Esophagus (tissue), 2 donors: Measurements from ENCODE around the gene ALS2CL. TPM values are rescaled to one million over a fixed set of nuclear protein-coding genes. Genes with fewer than 3 reads are reported as not detected.

Experiments
- H3K27ac ChIP-seq, 2 donors: one replicate each; pipeline ENCODE4 v1.5.1; 2013; ENCODE audit warnings: low read depth in 2 of 2, mild to moderate bottlenecking in 2 of 2, inconsistent platforms in 1 of 2, low read length in 1 of 2, moderate library complexity in 1 of 2
- H3K27me3 ChIP-seq, 2 donors: one replicate each; pipeline ENCODE4 v1.6.1; 2013; ENCODE audit warnings: low read length in 2 of 2, control low read depth in 1 of 2, mild to moderate bottlenecking in 1 of 2; ENCODE audit not compliant: insufficient read depth in 2 of 2, control insufficient read depth in 1 of 2
- H3K36me3 ChIP-seq, 2 donors: one replicate each; pipeline ENCODE4 v1.6.1; 2013; ENCODE audit warnings: low read length in 1 of 2; ENCODE audit not compliant: control insufficient read depth in 2 of 2, insufficient read depth in 2 of 2
- H3K4me1 ChIP-seq, 2 donors: one replicate each; pipeline ENCODE4 v1.6.1; 2013; ENCODE audit warnings: low read length in 1 of 2; ENCODE audit not compliant: control insufficient read depth in 2 of 2, insufficient read depth in 2 of 2
- H3K4me3 ChIP-seq, 2 donors: one replicate each; pipeline ENCODE4 v1.5.1; 2013; ENCODE audit warnings: low read length in 2 of 2, mild to moderate bottlenecking in 2 of 2, low read depth in 1 of 2, moderate library complexity in 1 of 2
- H3K9me3 ChIP-seq, 2 donors: one replicate each; pipeline ENCODE4 v1.6.1; 2013; ENCODE audit warnings: mild to moderate bottlenecking in 2 of 2, low read depth in 1 of 2, low read length in 1 of 2, moderate library complexity in 1 of 2; ENCODE audit not compliant: control insufficient read depth in 2 of 2, insufficient read depth in 1 of 2
- WGBS, 2 donors: extraction: QIAGEN DNeasy Blood & Tissue Kit; methylation state at CpG; one replicate each; pipeline ENCODE4 v1.1.7; 2013; 5-methylcytosine and 5-hydroxymethylcytosine counted together
- polyA plus RNA-seq, 2 donors: library from polyadenylated mRNA; stranded (reverse); fragments of 200-250 nt; gene quantifications; one replicate each; pipeline ENCODE4 v1.2.3, GENCODE V29; 2013
- donor health status: healthy with polysubstance abuse.
- donor health status: Bipolar disorder and iron deficiency.

ALS2CL gene
- polyA plus RNA-seq, 2 donors = 95.0 to 225 TPM

DNA sequence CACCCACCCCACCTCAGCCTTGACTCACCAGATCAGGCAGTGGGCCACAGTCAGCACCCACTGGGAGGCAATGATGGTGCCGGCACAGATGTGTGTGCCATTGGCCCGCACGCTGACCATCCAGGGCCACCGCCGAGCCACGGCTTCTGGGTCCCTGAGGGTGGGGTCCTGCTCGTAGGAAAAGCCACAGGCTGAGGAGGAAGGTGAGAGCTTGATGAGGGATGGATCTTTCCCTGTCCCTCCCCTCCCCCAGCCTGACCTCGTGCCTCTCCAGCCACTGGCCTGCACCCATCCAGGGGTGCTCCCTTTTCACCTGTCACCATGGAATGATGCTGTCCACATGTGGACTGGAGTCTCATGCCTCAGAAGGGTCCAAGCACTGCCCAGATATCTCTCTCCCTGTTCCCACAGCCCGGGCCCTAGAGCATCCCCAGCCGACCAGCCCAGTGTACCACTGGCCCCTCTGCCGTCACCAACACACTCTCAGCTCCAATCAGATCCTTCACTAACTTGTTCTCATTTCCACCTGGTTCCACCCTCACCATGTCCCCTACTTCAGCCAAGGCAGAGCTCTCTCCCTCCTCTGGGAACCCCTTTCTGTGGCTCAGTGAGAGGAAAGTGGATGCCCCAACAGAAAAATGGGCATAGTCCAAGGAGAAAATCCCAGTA is 22.2 kb upstream of the ALS2CL start:
- H3K27me3 ChIP-seq = no peaks in the 10 kb centered on the region
- no peaks in the 10 kb centered on the region for H3K9me3 ChIP-seq
- H3K36me3 ChIP-seq = no peaks in the 10 kb centered on the region
- WGBS, 2 donors = 92 to 94% methylated on average over 11 of the region's 11 CpGs
- H3K27ac ChIP-seq = no peak overlapping the region
- H3K4me3 ChIP-seq = no peak overlapping the region
- peaks cover 0 to 7% of the 10 kb centered on the region in 2 donors for H3K4me1 ChIP-seq

DNA sequence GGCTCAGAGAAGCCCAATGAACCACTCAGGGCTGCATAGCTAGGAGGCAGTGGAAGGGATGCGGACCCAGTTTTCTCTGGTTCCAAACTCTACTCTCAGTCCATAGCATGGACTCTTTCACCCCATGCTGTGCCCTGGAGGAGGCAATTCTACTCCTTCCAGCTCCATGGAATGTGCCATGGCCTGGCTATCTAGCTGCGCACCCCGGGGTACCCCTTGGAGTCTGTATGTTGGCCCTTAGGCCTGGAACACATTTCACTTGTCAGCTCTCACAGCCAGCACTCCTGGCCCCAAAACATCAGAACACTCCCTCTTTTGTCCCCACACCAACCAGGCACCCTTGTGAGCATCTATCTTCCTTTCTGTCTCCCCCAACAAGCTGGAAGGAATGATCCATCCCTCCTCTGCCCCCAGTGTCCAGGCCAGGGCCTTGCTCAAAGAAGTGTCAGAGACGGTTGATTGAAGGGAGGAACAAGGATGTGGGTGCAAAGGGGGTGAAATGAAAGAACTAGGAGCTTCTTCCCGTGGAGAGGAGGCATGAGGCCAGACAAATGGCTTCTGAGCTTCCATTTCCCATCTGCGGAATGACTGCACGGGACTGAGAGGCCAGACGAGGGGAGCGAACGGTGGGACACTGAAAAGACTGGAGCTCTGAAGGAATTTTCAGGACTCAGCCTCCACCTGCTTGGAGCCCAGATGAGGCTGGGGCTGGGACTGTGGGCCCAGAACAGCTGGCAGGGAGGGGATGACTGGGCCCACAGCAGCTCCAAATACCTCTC is 21.4 kb upstream of the ALS2CL start:
- Histone ChIP-seq H3K27ac (no peak overlapping the region), H3K36me3 (no peaks in the 10 kb centered on the region), H3K27me3 (no peaks in the 10 kb centered on the region), H3K4me3 (no peak overlapping the region), H3K4me1 (peaks cover 0 to 7% of the 10 kb centered on the region in 2 donors), H3K9me3 (no peaks in the 10 kb centered on the region)
- 90% methylated on average over 10 of the region's 10 CpGs for WGBS, 2 donors

DNA sequence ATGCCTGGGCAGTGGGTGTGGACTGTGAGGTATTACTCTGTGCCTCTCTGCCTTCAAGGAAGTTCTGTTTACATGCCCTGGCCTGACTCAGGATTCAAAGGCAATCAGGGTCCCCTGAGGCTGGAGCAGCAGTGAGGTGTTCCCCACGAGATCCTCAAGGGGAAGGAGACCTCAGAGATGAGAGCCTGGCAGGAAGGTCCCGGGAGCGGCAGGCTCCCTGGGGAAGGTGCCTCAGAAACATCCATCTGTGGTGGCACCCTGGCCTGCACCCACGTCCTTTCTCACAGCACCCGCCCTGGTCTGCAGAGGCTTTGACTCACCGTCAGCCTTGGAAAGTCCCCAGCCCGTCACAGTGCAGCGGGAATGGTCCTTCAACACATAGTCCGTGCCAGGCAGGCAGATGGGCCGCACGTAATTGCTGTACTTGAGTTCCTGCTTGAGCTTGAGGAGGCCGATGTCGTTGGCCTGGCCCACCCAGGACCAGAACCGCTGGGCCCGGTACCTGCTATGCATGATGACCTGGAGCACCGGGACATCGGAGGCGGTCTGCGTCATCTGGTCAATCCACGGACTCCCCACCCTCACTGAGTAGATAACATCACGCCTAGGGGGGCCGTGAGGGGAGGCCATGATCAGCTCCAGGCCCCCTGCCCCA is 20.5 kb upstream of the ALS2CL start:
- no peaks in the 10 kb centered on the region for H3K36me3 ChIP-seq
- no peaks in the 10 kb centered on the region for H3K9me3 ChIP-seq
- WGBS, 2 donors = 66% methylated on average over 22 of the region's 22 CpGs
- H3K27ac ChIP-seq = peak overlapping the region in 1 of 2 donors; percentile 2
- H3K4me1 ChIP-seq = peaks cover 0 to 7% of the 10 kb centered on the region in 2 donors
- no peak overlapping the region for H3K4me3 ChIP-seq
- H3K27me3 ChIP-seq = no peaks in the 10 kb centered on the region

DNA sequence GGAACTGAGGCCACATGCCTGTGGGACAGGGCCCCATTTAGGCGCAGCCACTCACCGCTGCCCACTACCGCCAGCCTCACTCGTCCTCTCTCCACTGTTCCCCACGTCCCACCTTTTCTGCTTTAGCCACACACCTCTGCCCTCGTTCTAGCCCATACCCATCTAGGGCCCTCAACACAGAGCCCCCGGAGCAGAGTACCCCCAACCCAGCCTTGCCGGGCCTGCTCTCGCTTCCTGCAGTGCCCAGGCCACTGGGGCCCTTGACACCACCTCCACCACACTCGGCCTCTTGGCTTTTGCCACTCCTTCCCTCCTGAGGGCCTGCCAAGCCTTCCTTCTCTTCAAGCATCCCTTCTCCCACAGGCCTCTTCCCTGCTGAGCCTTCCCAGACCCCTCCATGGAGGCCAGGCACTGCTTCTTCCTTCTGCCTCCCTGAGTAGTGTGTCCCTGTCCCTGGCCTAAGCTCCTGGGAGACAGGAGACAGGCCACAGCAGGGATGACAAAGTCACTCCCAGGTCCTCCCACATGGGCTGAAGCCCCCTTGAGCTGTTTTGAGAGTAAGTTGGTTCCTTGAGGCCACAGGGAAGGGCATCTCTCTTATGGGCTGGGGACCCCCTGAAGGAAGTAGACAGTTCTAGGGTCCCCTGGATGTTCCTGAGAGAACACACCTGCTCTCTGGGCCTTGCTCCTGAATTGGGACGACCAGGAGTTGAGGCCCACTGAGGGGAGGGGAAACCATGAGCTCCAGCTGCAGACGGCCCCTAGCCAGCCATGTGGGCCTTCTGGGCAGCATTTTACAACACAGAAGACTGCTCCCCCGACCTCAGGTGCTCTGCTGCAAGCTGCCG is 19.8 kb upstream of the ALS2CL start:
- Histone ChIP-seq H3K27ac (no peak overlapping the region), H3K4me3 (no peak overlapping the region), H3K27me3 (no peaks in the 10 kb centered on the region), H3K9me3 (no peaks in the 10 kb centered on the region), H3K4me1 (peaks cover 0 to 7% of the 10 kb centered on the region in 2 donors), H3K36me3 (no peaks in the 10 kb centered on the region)
- 80 to 81% methylated on average over 14 of the region's 14 CpGs for WGBS, 2 donors

DNA sequence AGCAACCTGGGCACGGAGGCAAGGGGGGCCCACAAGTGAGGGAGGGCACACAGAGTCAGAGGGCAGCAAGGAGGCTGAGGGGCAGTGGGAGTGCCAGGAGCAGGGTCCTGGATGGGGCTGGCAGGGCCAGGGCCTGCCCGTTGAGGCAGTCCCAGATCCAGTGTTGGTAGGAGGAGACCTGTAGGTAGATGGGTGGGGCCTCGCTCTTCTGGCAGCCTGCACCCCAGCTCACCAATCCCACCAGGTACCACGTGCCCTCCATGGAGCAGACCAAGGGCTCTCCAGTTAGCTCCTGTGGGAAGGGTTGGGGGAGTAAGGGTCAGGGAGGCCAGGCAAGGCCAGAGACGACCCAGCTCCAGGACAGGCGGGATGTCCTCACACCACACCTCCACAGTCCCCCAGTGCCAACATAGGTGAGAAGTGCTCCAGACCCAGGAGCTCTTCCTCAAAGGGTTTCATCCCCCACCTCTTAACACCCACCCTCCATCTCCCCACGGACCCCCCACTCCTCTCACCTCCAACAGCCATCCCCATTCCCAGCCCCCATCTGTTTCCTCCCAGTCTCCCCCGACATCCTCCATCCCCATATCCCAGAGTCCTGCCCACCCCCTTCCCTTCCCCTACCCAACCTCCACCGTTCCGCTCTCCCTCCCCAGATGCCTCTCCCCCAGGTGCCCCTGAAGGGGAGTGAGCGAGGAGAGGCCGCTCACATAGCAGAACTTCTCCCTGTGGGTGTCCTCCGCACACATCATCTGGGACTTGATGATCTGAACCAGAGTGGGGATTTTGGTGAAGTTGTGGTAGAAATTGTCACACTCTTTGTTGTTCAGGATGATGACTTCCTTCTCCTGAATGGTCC is 18.9 kb upstream of the ALS2CL start:
- Histone ChIP-seq H3K36me3 (no peaks in the 10 kb centered on the region), H3K27me3 (no peaks in the 10 kb centered on the region), H3K4me1 (peaks cover 0 to 7% of the 10 kb centered on the region in 2 donors), H3K9me3 (no peaks in the 10 kb centered on the region), H3K27ac (no peak overlapping the region), H3K4me3 (no peak overlapping the region)
- 85 to 88% methylated on average over 12 to 13 of the region's 13 CpGs for WGBS, 2 donors

DNA sequence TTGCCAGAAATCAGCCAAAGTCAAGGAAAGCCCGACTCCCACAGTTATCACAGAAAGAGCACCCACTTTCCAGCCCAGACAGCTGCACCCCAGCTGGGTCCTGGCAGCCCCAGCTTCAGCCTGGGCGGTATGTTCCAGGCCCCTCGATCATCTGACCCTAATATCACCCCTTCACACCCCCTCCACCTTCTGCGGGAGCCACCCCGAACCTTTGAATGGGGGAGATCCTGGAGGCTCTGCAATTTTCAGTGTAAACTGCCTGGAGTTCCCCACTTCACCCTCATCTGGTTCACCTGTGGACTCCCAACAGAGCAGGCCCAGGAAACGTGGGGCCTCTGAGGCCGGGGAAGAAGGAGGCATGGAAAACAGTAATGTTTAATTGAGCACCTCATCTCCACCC is 18.3 kb upstream of the ALS2CL start:
- H3K36me3 ChIP-seq = no peaks in the 10 kb centered on the region
- H3K4me1 ChIP-seq = peaks cover 0 to 7% of the 10 kb centered on the region in 2 donors
- H3K9me3 ChIP-seq = no peaks in the 10 kb centered on the region
- 81 to 91% methylated on average over 7 of the region's 7 CpGs for WGBS, 2 donors
- no peak overlapping the region for H3K27ac ChIP-seq
- H3K4me3 ChIP-seq = no peak overlapping the region
- H3K27me3 ChIP-seq = no peaks in the 10 kb centered on the region

DNA sequence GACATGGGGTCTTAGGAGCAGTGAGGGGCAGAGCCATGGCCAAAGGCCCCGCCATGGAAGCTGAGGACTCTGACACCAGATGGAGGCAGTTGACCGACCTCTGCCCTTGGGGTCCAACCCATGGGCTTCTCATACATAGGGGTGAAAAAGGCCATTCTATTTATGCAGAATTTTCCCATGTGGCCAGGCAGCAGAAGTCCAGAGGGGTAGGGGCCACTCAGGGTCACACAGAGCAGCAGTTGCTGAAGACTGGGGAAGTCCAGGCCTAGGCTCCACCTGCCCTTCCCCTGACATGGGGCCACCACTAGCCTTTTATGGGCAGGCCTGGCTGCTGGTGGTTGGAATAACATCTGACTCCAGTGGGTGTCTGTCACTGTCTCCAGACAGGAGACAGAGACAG is 17.8 kb upstream of the ALS2CL start:
- WGBS, 2 donors = 93 to 97% methylated on average over 2 of the region's 2 CpGs
- Histone ChIP-seq H3K27ac (no peak overlapping the region), H3K4me1 (peaks cover 0 to 7% of the 10 kb centered on the region in 2 donors), H3K4me3 (no peak overlapping the region), H3K27me3 (no peaks in the 10 kb centered on the region), H3K9me3 (no peaks in the 10 kb centered on the region), H3K36me3 (no peaks in the 10 kb centered on the region)

DNA sequence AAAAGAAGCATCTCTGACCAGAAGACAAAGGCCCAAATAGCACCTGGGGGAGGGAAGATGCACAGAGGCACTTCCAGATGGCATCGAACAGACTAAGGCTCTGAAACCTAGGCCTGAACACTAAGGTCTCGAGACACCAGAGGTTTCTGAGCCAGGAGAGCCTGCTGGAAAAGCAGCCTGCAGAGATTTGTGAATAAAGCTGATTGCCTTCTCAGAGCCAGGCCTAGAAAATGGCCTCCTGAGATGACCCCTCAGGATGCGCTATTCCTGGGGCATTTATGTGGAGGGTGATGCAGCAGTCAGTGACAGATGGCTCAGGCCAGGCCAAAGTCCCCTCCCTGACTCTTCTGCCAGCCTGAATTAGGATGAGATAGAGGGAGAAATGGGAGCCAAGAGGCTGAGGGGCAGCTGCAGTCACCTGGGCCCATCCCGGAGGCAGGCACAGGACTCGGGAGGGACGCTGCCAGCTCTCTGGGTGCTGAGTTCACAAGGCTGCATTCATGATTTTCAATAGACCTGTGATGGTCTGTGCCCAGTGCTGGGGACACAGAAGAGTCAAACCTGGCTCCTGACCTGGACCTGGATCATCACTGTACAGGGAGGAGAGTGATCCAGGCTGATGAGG is 17.3 kb upstream of the ALS2CL start:
- H3K9me3 ChIP-seq = no peaks in the 10 kb centered on the region
- 89 to 92% methylated on average over 6 of the region's 6 CpGs for WGBS, 2 donors
- no peak overlapping the region for H3K4me3 ChIP-seq
- no peaks in the 10 kb centered on the region for H3K27me3 ChIP-seq
- H3K36me3 ChIP-seq = no peaks in the 10 kb centered on the region
- H3K4me1 ChIP-seq = peaks cover 0 to 7% of the 10 kb centered on the region in 2 donors
- H3K27ac ChIP-seq = no peak overlapping the region
